NCI-H2196 (cell line): ENCODE data around the gene RPS14.
"Not testable (repeated sequence)": the region's sequence is repeated elsewhere in the genome, so short reads cannot be mapped to it uniquely, and the experiment has no call there.

ENCODE experiments used
- DNase-seq: peaks from one replicate; lab custom pipeline; 2025; ENCODE audit not compliant: unreplicated experiment; lab: John Stamatoyannopoulos, UW

Gene RPS14

DNA sequence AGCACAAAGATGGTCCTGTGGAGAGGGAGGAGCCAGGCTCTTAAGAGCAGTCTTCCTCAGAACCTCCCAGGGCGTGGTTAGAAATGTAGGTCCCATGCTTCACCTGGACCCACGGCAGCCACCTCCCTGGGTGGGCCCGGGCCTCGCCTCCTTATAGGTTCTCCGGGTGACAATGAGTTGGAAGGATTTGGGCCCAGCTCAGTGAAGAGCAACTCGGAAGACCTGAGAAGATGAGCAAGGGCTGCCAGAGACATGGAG is 32.1 kb upstream of the RPS14 start:
- no peak for DNase-seq

DNA sequence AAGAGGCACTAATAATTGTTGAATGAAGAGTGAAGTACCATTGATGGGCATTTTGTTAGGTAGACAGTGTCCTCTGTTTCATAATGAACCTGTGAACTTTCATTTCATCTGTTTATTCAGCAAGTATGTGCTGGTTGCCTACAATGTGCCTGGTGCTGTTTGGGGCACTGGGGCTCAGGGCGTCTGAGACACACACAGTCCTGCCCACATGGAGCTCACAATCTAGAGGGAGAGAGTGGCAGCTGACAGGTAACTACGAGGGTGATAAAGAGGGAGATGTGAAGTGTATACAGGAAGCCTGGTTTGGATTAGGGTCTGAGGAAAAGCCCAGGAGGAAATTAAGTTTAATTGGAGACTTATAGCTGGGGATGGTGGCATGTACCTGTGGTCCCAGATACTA is 29.9 kb upstream of the RPS14 start:
- no peak for DNase-seq

DNA sequence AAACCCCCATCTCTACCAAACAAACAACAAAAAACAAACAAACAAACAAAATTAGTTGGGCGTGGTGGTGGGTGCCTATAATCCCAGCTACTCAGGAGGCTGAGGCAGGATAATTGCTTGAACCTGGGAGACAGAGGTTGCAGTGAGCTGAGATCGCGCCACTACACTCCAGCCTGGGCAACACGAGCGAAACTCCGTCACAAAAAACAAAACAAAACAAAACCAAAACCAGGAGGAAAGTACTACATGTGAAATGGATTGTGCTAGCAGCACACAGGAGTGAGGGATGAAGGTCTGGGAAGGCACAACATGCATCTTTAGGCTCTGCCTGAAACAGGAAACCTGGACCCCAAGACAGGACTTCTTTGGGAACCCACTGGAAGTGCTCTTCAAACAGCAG is 27.0 kb upstream of the RPS14 start:
- DNase-seq = not testable (repeated sequence)

DNA sequence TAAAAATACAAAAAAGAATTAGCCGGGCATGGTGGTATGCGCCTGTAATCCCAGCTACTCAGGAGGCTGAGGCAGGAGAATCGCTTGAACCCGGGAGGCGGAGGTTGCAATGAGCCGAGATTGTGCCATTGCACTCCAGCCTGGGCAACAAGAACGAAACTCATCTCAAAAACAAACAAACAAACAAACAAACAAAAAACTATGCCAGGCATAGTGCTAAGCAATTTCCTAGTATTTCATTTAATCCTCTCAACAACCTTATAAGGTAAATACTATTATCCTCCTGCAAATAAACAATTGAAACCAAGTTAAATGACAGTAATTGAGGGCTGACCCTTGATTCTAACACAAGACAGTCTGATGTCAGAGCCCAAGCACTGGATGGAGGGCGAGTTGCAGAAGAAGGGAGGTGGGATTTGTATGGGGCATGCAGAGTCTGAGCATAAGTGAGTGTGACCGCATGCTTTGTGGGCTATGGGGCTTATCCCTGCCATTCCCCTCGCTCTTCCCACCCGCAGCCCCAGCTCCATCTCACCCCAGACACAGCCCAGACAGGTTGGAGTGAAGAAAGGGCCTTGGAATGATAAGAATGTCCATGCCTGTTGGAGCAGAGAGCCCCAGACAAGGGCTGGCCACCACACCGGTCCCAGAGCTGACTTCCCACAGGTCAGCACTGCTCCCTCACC is 24.3 kb upstream of the RPS14 start:
- no peak for DNase-seq

DNA sequence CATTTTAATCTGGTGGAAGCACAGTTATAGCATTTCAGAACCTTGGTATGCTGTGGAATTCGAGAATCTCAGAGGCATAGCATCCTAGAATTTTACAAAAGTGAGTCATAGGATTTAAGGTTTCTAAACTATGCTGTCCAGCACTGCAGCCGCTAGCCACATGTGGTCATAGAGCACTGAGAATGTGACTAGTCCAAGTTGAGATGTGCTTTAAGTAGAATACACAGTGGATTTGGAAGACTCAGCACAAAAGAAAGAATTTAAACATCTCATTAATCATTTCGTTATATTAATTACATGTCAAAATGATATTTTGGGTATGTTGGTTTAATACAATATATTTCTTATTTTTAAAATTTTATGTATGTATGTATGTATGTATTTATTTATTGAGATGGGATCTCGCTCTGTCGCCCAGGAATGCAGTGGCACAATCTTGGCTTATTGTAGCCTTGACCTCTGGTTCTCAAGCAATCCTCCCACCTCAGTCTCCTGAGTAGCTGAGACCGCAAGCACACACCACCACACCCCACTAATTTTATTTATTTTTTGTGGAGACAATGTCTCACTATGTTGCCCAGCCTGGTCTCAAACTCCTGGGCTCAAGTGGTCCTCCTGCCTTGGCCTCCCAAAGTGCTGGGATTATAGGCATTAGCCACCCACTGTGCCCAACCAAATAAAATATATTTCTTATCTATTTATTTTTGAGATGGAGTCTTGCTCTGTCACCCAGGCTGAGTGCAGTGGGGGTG is 20.4 kb upstream of the RPS14 start:
- DNase-seq = no peak

DNA sequence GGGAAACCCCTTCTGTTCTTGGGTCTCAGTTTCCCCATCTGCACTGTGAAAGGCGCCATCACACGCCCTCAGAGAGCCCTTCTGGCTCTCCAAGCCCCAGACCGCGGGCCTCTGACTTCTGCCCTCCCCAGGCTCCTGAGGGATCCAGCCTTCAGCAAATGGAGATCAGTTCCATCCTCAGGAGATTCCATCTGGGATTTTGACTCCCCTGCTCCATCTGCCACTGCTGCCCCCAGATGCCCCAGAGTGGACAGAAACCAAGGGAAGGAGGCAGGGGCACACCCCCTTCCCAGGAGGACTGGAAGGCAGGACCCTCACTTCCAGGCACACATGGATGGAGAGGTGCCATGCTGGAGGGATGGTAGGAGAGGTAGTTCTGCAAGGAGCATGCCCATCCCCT is 18.7 kb upstream of the RPS14 start:
- DNase-seq = no peak

DNA sequence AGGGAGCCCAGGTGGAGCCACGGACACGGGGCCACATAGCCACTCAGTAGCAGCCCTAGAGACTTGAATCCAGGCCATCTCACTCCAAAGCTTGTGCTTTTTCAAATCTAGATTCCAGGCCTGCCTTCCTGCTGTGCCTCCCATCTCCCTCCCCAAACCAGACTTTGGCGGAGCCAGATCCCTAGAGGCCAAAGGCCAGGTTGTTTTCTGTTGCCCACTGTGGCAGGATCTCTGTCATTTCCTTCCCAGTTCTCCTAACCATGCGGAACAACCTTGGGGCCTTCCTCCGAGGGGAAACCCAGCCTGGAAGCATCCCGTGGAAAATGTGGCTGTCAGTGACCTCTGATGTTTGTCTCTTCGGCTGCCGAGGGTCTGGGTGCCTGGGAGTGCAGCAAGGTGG is 16.4 kb upstream of the RPS14 start:
- no peak for DNase-seq

DNA sequence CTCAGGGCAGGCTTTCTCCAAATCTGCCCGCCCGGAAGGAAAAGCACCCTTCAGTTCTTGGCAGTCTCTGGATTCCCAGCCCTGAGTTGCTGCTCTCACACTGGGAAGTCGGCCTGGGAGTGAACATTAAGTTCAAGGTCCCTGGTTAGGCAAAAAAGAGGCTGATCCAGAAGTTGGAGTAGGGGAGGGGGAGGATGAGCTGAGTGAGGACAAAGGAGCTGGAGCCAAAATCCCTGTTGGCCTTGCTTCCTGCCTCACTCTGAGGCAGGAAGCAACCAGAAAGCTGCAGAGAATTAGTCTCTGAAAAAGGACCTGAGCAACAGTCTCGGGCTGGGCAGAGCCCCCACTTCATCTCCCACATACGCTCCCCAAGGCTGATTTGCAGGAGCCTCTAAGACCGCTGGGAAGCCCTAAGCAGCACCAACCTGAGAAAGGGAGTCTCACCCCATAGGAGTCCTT is 15.0 kb upstream of the RPS14 start:
- no peak for DNase-seq

DNA sequence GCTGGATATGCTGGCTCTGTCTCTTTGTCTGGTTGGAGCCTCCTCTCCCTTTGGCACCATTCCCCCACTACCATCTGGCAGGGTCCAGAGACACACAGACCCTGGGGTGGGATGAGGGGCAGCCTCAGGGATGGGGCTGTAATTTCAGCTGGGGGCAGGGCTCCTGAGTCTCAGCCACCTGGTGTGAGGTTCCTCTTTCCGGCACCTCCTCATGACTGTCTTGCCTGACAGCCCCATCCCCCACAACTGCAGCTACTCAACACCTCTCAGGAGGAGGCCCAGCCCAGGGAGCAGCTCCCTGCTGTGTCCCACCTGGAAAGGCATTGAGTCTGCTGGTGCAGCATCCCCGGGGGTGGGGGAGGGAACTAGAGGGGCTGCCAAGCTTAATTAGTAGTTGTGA is 11.7 kb upstream of the RPS14 start:
- peak; percentile 62 for DNase-seq

DNA sequence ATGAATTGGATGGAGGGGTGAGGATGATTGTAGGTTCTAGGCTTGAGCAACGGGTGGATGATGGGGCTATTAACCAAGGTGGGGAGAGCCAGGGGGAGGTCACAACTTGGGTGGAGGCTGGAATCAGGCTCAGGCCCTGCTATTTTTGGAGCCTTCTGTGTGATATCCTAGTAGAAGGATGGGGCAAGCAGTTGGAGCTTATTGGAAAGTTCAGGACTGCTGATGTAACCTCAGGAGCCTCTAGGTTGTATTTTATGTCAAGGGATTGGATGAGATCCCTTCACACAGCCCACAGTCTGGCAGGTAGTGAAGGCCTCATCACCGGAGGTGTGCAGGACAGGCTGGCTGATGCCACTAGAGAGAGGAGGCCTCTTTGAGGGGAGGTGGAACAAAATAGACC is 11.2 kb upstream of the RPS14 start:
- DNase-seq = no peak

DNA sequence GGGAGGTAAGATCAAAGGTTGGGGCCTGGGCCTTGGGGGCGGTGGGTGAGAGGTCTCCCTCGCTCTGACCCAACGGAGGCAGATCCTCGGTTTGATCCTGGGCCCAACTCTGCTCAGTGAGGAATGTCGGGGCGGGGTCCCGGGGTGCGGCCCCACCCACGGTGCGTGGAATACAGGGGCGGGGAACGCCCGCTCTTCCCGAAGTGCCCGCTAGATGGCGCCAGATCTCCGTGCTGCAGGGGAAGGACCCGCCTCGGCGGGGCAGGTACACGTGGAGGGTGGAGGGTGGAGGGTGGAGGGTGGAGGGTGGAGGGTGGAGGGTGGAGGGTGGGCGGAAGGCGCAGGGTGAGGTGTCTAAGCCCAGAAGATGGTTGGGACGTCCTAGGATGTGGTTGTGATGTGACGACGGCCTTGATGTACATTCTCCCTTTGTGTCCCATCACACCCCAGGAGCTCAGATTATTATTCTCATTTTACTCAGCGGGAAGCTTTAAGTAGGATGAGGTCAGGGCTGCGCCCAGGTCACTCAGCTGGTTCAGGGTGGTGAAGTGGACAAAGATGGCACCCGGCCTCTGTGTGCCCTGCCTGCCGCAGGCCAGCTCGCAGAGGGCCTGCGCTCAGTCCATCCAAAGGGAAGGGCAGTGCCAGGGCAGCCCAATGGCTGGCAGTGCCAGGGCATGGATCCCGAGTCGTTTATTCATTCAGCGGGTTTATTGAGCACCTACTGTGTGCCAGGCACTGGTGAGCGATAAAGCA is 9.4 kb upstream of the RPS14 start:
- DNase-seq = peak; percentile 73

DNA sequence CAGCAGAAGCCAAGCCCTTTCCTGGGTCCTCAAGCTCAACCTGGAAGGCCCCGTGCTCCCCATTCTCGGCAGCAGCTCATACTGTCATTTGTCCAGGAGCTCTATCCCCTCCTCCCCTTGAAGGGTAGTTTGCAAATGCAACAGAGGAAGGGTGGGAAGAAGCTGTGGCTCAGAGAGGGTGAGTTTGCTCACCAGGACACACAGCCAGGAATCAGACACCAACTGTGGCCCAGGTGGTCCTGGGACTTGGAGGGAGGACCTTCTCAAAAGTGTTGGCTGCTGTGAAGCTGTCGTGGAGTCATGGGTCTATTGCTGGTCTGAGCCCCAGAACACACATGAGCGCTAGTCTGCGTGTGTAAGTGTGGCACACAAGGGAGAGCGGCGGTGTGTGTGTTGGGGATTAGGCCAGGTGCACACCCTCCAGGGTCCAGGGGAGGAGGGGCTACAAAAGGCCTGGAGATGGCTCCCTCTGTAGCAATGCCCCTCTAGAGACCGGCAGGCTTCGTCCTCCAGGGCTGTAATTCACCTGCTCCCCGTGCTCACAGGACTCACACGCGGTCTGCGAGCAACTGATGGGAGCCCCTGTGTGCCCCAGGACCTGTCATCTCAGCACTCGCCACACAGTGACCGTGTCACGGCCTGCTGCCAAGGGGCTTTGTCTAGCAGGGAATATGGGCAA is 8.2 kb upstream of the RPS14 start:
- no peak for DNase-seq

DNA sequence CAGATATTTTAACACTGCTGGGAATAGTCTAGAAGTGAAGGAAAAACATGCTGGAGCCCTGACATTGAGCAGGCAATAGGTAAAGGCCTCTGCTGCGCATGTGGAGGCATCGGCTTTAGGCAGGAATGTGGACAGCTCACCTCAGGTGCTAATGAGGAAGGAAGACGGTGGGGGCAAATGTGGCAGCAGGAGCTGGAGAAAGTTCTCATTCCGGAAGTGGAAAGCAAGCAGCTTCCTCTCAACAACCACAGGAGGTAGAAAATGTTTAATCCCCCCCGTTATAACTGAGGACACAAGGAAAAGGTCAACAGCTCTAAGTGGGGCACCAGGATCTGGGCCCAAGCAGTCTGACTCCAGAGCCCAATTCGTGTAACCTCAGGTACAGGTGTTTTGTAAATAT is 7.6 kb upstream of the RPS14 start:
- no peak for DNase-seq

DNA sequence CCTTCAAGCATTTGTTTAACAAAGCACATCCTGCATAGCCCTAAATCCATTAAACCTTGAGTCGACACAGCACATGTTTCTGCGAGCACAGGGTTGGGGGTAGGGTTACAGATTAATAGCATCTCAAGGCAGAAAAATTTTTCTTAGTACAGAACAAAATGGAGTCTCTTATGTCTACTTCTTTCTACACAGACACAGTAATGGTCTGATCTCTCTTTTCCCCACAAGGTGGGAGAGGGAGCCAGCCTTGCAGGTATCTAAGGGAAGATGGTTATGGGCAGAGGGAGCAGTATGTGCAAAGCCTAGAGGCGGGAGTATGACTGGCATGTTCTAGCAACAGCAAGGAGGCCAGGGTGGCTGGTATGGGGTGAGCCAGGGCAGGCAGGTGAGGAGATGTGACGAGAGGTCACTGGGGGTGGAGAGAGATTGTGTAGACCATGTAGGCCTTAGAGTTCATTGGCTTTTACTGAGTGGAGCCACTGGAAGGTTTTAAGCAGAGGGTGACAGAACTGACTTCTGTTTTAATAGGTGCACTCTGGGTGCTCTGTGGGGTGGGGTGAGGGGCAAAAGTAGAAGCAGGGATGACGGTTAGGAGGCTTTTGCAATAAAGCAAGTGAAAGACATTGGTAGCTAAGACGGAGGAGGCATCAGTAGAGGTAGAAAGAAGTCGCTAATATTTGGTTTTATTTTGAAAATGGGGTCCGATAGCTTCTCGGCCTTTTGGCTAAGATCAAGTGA is 5.1 kb upstream of the RPS14 start:
- no peak for DNase-seq

DNA sequence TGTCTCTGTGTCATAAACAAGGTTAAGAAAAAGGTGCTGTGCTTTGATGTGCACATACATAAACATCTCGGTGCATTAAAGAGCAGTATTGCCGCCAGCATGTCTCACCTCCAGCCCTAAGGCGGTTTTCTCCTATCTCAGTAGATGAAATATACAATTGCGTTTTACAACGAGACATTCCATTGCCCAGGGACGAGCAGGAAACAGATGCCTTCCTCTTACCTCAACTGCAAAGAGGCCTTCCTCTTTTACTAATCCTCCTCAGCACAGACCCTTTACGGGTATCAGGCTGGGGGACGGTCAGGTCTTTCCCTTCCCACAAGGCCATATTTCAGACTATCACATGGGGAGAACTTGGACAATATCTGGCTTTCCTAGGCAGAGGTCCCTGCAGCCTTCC is 4.5 kb upstream of the RPS14 start:
- DNase-seq = not testable (repeated sequence)

DNA sequence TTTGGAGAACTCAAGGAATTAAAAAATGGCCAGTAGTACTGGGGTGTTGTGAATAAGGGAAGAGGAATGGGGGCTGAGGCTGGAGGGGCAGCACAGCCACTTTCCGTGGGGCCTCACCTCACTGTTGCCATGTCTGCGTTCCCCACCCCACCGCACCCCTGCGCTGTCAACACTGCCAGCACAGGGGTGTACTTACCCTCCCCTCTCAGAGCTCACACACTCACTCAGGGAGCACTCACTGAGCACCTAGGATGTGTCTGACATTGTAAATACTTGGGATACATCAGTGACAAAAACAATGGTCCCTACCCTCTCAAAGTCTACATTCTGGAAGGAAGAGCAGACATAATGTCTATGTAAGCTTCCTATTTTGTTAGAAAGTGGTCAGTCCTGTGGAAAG is 3.4 kb upstream of the RPS14 start:
- no peak for DNase-seq

DNA sequence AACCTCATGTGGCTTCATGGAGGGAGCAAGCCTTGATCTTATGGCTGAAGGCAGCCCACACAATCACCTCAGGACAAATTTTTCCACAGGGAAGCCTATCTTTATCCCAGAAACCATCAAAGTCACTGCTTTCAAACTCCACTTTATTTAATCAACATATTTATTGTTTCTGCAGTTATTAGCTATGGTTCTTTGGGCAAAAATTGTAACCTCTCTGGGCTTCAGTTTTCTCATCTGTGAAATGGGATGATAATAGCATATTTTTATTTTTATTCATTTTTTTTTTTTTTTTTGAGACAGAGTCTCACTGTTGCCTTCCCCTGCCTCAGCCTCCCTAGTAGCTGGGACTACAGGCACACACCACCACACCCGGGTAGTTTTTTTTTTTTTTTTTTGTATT is 2.1 kb upstream of the RPS14 start:
- no peak for DNase-seq

DNA sequence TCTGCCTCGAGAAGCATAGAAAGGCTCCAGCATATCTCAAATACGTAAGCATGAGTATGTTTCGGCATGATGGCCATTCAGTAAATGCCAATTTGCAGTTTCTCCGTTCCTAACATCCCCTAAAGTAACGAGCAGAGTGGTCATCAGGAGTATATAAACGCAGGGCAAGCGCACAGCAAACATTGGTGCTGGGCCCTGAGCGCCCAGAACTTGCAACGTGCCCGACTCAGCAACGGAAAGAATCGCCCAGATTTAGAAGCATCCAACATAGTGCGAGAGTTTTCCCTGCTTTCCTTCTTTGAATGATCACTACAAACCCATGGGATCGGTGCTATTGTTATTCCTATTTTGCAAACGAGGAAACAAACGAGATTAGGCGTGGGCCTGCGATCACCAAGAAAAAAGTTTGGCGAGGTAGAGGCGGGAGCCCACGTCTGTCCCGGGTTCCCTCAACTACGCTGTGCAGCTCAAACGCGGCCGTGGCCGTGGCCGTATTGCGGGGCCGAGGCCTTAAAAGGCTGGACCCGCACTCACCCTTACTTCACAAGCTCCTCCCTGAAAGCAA is 505 bp downstream of the RPS14 start:
- no peak for DNase-seq

DNA sequence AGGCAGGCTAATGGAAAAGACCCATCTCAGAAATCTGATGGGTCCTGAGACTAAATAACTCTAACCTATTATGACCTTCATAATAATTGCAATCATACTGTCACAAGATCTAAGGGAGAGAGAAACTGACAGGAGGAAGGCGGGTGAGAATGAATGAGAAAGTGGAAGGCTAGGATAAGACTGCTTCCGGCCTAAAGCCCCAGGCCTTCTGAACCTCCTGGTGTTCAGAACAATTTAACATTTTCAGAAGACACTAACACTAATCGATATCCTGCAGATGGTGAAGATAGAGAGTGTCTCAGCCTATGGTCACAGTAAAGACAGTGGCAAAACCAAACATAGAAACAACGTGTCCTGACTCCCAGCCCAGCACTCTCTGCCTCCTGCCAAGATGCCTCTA is 1.2 kb downstream of the RPS14 start:
- DNase-seq = no peak

DNA sequence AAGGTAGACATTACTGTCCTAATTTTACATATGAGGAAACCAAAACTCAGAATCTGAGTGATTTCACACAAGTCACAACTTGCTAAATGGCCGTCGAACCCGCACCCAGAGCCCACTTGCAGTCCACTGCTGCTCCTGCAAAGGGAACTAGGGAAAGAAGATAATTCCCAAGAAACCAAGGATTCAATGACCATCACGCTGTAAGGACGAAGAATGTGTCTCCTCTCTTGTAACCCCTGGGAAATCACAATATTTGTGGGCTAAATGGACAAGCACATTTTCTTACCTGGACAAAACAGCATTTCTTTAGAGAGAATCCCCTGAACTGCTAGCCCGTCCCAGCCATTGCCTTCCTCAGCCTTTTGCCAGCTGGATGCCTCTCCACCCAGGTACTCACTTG is 2.4 kb downstream of the RPS14 start:
- no peak for DNase-seq

DNA sequence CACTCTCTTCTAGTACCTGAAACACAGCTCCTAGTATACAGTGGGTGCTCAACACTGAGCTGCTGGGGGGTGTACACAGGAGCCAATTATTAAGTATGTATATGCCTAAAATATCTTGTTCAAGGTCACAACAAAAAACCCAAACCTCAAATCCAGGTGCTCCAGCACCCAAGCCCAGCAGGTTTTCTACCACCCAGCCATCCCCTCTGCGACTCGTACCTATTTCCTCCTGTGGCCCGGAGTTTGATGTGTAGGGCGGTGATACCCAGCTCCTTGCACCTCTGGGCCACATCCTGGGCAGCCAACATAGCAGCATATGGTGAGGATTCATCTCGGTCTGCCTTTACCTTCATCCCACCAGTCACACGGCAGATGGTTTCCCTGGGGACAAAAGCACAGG is 3.0 kb downstream of the RPS14 start:
- no peak for DNase-seq
